Muscle of leg (tissue), 11 donors: ENCODE data around the gene RNF25. TPM values are rescaled to one million over a fixed set of nuclear protein-coding genes. Genes with fewer than 3 reads are reported as not detected.

ENCODE experiments used
- DNase-seq: peaks from one replicate; pipeline ENCODE4 v3.0.0; 2013
- H3K27ac ChIP-seq: one replicate; pipeline ENCODE4 v1.5.1; 2013; ENCODE audit warnings: mild to moderate bottlenecking, low read length, control low read depth
- H3K27me3 ChIP-seq: one replicate; pipeline ENCODE4 v1.6.1; 2013; ENCODE audit warnings: low read length; ENCODE audit not compliant: control insufficient read depth, insufficient read depth
- H3K36me3 ChIP-seq: one replicate; pipeline ENCODE4 v1.6.1; 2013; ENCODE audit warnings: low read length; ENCODE audit not compliant: control insufficient read depth, insufficient read depth
- H3K4me1 ChIP-seq: one replicate; pipeline ENCODE4 v1.6.1; 2013; ENCODE audit warnings: low read length; ENCODE audit not compliant: control insufficient read depth, insufficient read depth
- H3K4me3 ChIP-seq: one replicate; pipeline ENCODE4 v1.5.1; 2013; ENCODE audit warnings: low read length, control low read depth
- H3K9me3 ChIP-seq: replicated peaks from 2 replicates; pipeline ENCODE4 v1.6.1; 2013; ENCODE audit warnings: low read depth, low read length; ENCODE audit not compliant: control insufficient read depth
- WGBS: methylation state at CpG from one replicate; pipeline ENCODE4 v1.1.5; 2013; ENCODE audit warnings: missing lambda C conversion rate; ENCODE audit not compliant: insufficient coverage; 5-methylcytosine and 5-hydroxymethylcytosine counted together
- polyA plus RNA-seq, 8 donors: library from polyadenylated mRNA; unstranded; fragments of 120-200 nt; gene quantifications; one replicate each; pipeline versions ENCODE4 v1.2.1 to v1.2.3, GENCODE V29; 2013; ENCODE audit warnings: inconsistent platforms in 1 of 8, low replicate concordance in 1 of 8; ENCODE audit not compliant: insufficient read length in 8 of 8, insufficient read depth in 1 of 8
- total RNA-seq: library from RNA; stranded (reverse); fragments of 120-200 nt; gene quantifications from one replicate; pipeline ENCODE4 v1.2.4, GENCODE V29; 2013

RNF25 gene
- total and polyA plus RNA-seq, 9 donors: 20.2 to 32.6 (median 27.8) TPM

DNA sequence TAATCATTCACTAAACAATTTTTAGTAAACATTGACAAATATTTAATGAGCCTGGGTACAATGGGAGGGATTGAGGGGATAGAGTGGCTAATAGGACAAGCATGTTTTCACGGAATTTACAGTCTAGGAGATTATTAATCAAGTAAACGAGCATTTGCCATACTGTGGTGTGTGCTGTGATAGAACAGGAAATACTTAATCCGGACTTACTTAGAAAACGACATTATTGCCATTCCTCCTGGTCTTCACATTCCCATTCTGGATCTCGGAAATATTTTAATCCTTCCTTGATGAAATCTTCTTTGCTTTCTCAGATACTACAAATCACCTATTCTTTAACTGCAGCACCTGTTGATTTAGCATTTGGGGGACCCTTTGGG is 39.7 kb upstream of the RNF25 start:
- H3K4me1 ChIP-seq: peaks cover 10% of the 10 kb centered on the region
- peak overlapping the region; percentile 94 for H3K27ac ChIP-seq
- H3K36me3 ChIP-seq: peaks cover 3% of the 10 kb centered on the region
- no peak for DNase-seq
- no peaks in the 10 kb centered on the region for H3K9me3 ChIP-seq
- H3K4me3 ChIP-seq: peak overlapping the region; percentile 100
- WGBS: no CpG with 5 or more reads among the region's 5 CpGs
- H3K27me3 ChIP-seq: peaks cover 2% of the 10 kb centered on the region

DNA sequence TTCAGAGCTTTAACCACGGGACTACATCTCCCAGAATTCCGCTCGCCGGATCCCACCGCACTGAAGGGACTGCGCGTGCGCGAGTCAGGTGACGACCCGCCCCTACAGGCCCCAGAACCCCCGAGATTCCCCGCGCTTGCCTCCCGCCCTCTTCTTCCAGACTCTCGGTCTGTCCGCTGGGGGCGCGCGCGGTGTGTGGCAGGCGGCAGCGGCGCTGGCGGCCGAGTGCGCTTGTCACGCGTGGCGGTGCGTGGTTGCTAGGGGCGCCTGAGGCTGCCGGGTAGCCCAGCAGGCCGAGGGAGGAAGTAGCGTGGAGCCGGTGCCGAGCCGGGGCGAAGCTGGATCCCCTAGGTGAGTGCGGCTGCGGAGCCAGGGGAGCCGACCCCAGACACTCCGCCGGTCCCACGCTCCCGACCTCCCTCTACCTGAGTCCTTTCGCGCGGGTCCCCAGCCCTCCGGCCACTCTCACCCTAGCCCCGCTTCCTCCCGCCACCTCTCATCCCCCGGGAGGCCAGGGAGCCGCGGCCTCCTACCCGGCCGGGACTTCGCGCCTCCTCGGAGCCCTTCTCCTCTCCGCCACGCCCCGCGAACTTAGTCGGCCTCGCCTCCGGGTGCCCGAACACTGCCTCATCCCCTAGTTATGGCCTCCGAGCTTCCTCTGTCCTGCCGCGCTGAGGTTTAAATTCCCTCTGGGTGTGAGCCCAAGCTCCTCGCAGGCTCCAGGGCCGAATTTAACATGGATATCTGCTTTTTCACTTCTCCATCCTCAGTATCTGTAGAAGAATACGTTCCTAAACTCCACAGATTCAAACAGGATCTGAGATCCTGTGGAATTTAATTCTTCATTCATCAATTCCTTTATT is 39.1 kb upstream of the RNF25 start, which contains the start of gene TTLL4:
TSS of gene TTLL4 (plus strand) at position 149 of the 863 bp plus-strand sequence. CDS start 26,842 bp downstream, outside the sequence.
- Histone ChIP-seq H3K27ac (peak within 1 kb of the TSS; percentile 94), H3K4me1 (peaks cover 10% of the 10 kb centered on the region), H3K27me3 (peaks cover 2% of the 10 kb centered on the region), H3K9me3 (no peaks in the 10 kb centered on the region), H3K36me3 (peaks cover 2% of the 10 kb centered on the region), H3K4me3 (peak within 1 kb of the TSS; percentile 100)
- under 1% methylated on average over 71 of the region's 74 CpGs for WGBS
- peak; percentile 99 for DNase-seq

DNA sequence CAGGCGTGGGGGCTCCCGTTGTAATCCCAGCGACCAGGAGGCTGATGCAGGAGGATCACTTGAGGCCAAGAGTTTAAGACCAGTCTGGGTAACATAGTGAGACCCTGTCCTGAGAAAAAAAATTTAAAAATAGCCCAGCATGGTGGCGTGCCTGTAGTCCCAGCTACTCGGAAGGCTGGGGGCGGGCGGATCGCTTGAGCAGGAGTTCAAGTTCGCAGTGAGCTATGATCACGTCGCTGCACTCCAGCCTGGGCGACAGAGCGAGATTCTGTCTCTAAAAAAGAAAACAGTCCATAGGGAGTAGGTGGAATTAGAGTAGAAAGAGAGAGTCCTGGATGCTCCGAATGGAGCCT is 38.5 kb upstream of the RNF25 start:
- DNase-seq: no peak
- Histone ChIP-seq H3K4me3 (peak overlapping the region; percentile 44), H3K9me3 (no peaks in the 10 kb centered on the region), H3K36me3 (no peaks in the 10 kb centered on the region), H3K4me1 (peaks cover 10% of the 10 kb centered on the region), H3K27me3 (peaks cover 2% of the 10 kb centered on the region), H3K27ac (no peak overlapping the region)
- WGBS: 46% methylated on average over 14 of the region's 14 CpGs

DNA sequence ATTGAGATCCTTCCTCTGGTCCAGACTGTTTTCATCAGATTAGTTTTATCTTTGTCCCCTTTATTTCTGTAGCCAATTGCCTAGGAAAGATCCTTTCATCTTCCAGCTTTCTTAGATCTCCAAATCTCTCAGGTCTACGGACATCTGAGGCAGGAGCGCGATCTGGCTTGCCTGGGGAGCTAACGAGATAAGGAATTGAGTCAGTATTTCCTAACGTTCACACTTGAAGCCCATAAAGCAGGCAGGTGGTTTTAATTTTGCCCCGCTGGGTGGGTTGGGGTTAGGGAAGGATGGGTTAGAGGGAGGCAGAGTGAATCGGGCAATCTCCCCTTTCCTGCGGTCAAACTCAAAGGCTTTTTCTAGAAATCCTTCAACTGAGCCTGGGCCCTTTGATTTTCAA is 38.1 kb upstream of the RNF25 start:
- Histone ChIP-seq H3K4me1 (peaks cover 10% of the 10 kb centered on the region), H3K9me3 (no peaks in the 10 kb centered on the region), H3K4me3 (peak overlapping the region; percentile 44), H3K36me3 (no peaks in the 10 kb centered on the region), H3K27ac (no peak overlapping the region), H3K27me3 (peaks cover 2% of the 10 kb centered on the region)
- DNase-seq: no peak
- WGBS: 50% methylated on average over 4 of the region's 8 CpGs

DNA sequence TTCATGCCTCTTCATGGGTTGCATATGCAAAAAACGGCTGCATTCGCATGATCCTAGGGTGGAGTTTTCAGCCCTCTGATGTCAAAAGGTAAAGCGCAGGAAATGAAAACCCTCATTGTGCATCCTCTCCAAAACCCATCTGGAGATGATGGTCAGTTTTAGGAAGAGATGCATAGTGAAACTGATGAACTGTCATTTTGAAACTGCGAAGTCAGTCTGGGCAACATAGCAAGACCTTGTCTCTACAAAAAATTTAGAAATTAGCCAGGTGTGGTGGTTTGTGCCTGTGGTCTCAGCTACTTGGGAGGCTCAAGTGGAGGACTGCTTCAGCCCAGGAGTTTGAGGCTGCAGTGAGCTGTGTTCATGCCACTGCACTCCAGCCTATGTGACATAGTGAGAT is 36.3 kb upstream of the RNF25 start:
- WGBS: 100% methylated on average over 3 of the region's 4 CpGs
- Histone ChIP-seq H3K36me3 (no peaks in the 10 kb centered on the region), H3K4me1 (peaks cover 10% of the 10 kb centered on the region), H3K4me3 (no peak overlapping the region), H3K9me3 (no peaks in the 10 kb centered on the region), H3K27me3 (peaks cover 2% of the 10 kb centered on the region), H3K27ac (no peak overlapping the region)
- no peak for DNase-seq

DNA sequence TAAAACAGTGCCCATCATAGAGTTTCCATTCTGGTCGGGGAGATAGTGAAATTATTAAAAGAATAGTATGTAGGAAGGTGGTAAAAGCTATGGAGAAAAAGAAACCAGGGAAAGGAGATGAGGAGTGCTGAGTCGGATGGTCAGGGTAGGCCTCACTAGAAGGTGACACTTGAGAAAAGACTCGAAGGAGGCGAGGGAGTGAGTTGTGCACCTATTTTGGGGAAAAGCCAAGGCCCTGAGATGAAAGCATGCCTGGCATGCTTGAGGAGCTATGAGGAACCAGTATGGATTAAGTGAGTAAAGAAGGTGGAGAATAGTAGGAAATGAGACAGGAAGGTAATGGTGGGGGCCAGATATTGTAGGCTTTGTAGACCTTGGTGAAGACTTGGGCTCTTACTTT is 31.5 kb upstream of the RNF25 start:
- WGBS: 87% methylated on average over 4 of the region's 4 CpGs
- no peaks in the 10 kb centered on the region for H3K9me3 ChIP-seq
- H3K27me3 ChIP-seq: no peaks in the 10 kb centered on the region
- no peak for DNase-seq
- H3K4me1 ChIP-seq: no peaks in the 10 kb centered on the region
- H3K4me3 ChIP-seq: no peak overlapping the region
- peaks cover 20% of the 10 kb centered on the region for H3K36me3 ChIP-seq
- H3K27ac ChIP-seq: no peak overlapping the region

DNA sequence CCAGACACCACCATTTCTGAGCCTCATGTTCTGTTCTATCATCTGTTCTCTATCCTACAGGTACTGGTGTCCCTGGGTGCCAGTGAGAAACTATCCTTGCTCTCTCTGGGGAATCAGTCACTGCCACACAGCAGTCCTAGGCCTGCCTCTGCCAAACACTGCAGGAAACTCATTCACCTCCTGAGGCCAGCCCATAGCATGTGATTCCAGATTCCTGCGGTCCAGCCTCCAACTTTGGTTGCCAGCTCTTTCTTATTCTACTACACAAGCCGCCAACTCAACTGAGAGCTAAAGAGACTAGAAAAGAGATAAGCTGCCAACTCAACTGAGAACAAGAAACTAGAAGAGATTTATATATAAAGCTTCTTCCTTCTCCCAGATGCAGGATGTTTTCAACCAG is 30.0 kb upstream of the RNF25 start:
- no peaks in the 10 kb centered on the region for H3K4me1 ChIP-seq
- peaks cover 30% of the 10 kb centered on the region for H3K36me3 ChIP-seq
- no peaks in the 10 kb centered on the region for H3K9me3 ChIP-seq
- H3K27ac ChIP-seq: no peak overlapping the region
- H3K4me3 ChIP-seq: no peak overlapping the region
- DNase-seq: no peak
- no peaks in the 10 kb centered on the region for H3K27me3 ChIP-seq
- no CpG with 5 or more reads among the region's 2 CpGs for WGBS

DNA sequence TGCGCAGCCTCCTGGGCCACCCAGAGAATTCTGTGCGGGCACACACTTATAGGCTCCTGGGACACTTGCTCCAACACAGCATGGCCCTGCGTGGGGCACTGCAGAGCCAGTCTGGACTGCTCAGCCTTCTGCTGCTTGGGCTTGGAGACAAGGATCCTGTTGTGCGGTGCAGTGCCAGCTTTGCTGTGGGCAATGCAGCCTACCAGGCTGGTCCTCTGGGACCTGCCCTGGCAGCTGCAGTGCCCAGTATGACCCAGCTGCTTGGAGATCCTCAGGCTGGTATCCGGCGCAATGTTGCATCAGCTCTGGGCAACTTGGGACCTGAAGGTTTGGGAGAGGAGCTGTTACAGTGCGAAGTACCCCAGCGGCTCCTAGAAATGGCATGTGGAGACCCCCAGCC is 27.1 kb upstream of the RNF25 start:
- Histone ChIP-seq H3K4me3 (no peak overlapping the region), H3K27ac (no peak overlapping the region), H3K4me1 (no peaks in the 10 kb centered on the region), H3K36me3 (peaks cover 44% of the 10 kb centered on the region), H3K27me3 (no peaks in the 10 kb centered on the region), H3K9me3 (no peaks in the 10 kb centered on the region)
- 95% methylated on average over 8 of the region's 8 CpGs for WGBS
- no peak for DNase-seq

DNA sequence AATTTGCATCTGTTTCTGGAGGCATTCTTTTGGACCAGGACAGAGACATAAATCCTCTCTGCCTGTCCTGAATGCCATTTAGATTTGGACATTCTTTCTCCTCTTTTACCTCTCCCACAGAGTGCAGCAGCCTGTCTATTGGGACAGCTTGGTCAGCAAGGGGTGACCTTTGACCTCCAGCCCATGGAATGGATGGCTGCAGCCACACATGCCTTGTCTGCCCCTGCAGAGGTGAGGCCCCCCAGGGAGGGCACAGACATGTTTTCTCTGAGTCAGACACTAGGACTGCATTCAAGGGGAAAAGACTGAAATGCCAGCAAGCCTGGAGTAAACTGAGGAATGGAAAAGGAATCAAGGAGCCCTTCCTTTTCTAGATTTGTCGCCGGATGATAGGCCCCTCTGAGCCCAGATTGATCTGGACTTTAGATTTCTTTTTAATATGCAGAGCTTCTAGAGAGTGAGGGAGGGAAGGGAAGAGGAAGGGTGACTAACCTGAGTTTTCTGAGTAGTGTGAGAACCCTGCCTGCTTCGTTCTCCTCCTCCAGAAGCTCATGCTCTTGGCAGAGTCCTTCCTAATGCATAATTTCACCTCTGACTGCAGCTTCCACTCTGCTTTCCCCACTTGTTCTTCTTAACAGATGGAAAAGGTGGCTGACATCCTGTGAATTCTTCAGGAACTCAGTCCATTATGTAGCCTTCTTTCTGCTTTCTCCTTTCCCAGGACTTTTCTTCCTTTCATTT is 22.8 kb upstream of the RNF25 start:
- Histone ChIP-seq H3K36me3 (peaks cover 64% of the 10 kb centered on the region), H3K4me1 (no peaks in the 10 kb centered on the region), H3K27ac (no peak overlapping the region), H3K9me3 (no peaks in the 10 kb centered on the region), H3K4me3 (no peak overlapping the region), H3K27me3 (no peaks in the 10 kb centered on the region)
- no peak for DNase-seq
- 90% methylated on average over 2 of the region's 3 CpGs for WGBS

DNA sequence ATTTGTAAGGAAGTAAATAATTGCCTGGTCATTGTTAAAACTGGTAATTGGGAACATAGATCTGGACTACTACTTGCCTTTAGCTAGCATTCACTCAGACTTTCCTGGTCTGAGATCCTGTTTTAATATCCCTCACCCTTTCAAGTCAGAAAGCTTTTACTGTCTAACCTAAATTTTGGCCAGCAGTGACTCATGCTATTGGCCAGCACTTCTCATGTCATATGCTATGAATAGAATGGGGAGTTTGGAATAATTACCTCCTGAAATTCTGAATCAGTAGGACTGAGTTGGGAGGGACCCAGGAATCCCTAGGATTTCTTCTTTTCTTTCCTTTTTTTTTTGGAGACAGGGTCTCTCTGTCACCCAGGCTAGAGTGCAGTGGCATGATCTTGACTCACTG is 19.4 kb upstream of the RNF25 start:
- peak; percentile 84 for DNase-seq
- H3K27ac ChIP-seq: no peak overlapping the region

More for the DNA sequence above, 19.4 kb upstream of the RNF25 start:
- H3K4me3 ChIP-seq: no peak overlapping the region
- no peaks in the 10 kb centered on the region for H3K27me3 ChIP-seq
- H3K4me1 ChIP-seq: no peaks in the 10 kb centered on the region
- no peaks in the 10 kb centered on the region for H3K9me3 ChIP-seq
- H3K36me3 ChIP-seq: peaks cover 39% of the 10 kb centered on the region
